Activated naive CD8-positive, alpha-beta T cell treated with anti-CD3 and anti-CD28 coated beads, Interleukin-2, amount 10 ng/mL, durations not matched to agents 7 days and 5 days (primary cell): ENCODE results near the gene TTC27. TPM values are rescaled to one million over a fixed set of nuclear protein-coding genes. Genes with fewer than 3 reads are reported as not detected.

ENCODE experiments used
- ATAC-seq: fragments of 150-1000 bp; cut with Tn5 transposase; one replicate; pipeline ENCODE4 v1.10.0; 2021; ENCODE audit warnings: low read depth, moderate library complexity
- POLR2A ChIA-PET: fragments of 350-600 bp; sonication (Branson Sonifier 250); formaldehyde crosslinking; loops from one replicate; lab custom pipeline; 2021; ENCODE audit warnings: antibody characterized with exemption; lab: Charles Lee
- DNase-seq: peaks from one replicate; pipeline ENCODE4 v3.0.0; 2021
- H3K27ac Mint-ChIP-seq: one replicate; pipeline ENCODE4 v1.8.0; 2022; ENCODE audit warnings: mild to moderate bottlenecking, mixed read lengths
- H3K27me3 Mint-ChIP-seq: one replicate; pipeline ENCODE4 v1.8.0; 2022; ENCODE audit warnings: mild to moderate bottlenecking, moderate library complexity, mixed read lengths
- H3K36me3 Mint-ChIP-seq: one replicate; pipeline ENCODE4 v1.8.0; 2021; ENCODE audit warnings: mild to moderate bottlenecking, mixed read lengths
- H3K4me1 Mint-ChIP-seq: one replicate; pipeline ENCODE4 v1.8.0; 2021; ENCODE audit warnings: mixed read lengths
- H3K4me3 Mint-ChIP-seq: one replicate; pipeline ENCODE4 v1.8.0; 2022; ENCODE audit warnings: mild to moderate bottlenecking, moderate library complexity, mixed read lengths
- H3K9me3 Mint-ChIP-seq: one replicate; pipeline ENCODE4 v1.8.0; 2021; ENCODE audit warnings: mixed read lengths
- total RNA-seq, 2 experiments: library from RNA; stranded (reverse); gene quantifications; one replicate each; pipeline ENCODE4 v1.2.3, GENCODE V29; 2021

The TTC27 gene
- total RNA-seq, 2 experiments from 2014 or later = 14.9 to 19.4 TPM

- no peak for ATAC-seq
- no peaks in the 10 kb centered on the region for H3K9me3 Mint-ChIP-seq
- POLR2A ChIA-PET = no interaction called here
These were observed 60.7 kb downstream of the TTC27 start for GRCh38 chr2:32688541-32688940.

GRCh38 chr2:32691678-32692077 lies 63.8 kb downstream of the TTC27 start:
- Mint-ChIP-seq H3K4me3 (no peak overlapping the region), H3K36me3 (peaks cover 6% of the 10 kb centered on the region), H3K9me3 (no peaks in the 10 kb centered on the region), H3K4me1 (peaks cover 5% of the 10 kb centered on the region), H3K27ac (no peak overlapping the region), H3K27me3 (no peaks in the 10 kb centered on the region)
- no peak for ATAC-seq
- no peak for DNase-seq
- POLR2A ChIA-PET = no interaction called here

More at GRCh38 chr2:32688541-32688940, 60.7 kb downstream of the TTC27 start:
- DNase-seq = no peak
- Mint-ChIP-seq H3K27ac (no peak overlapping the region), H3K4me1 (peaks cover 5% of the 10 kb centered on the region), H3K4me3 (no peak overlapping the region), H3K36me3 (peaks cover 7% of the 10 kb centered on the region), H3K27me3 (no peaks in the 10 kb centered on the region)

- no peak overlapping the region for H3K27ac Mint-ChIP-seq
- H3K9me3 Mint-ChIP-seq = no peaks in the 10 kb centered on the region
- peaks cover under 1% of the 10 kb centered on the region for H3K4me1 Mint-ChIP-seq
- H3K36me3 Mint-ChIP-seq = peaks cover 7% of the 10 kb centered on the region
- H3K27me3 Mint-ChIP-seq = no peaks in the 10 kb centered on the region
- H3K4me3 Mint-ChIP-seq = no peak overlapping the region
- DNase-seq (no peak), ATAC-seq (no peak)
- POLR2A ChIA-PET = no interaction called here
These were observed 68.6 kb downstream of the TTC27 start for GRCh38 chr2:32696439-32696838.

- Mint-ChIP-seq H3K27ac (no peak overlapping the region), H3K9me3 (no peaks in the 10 kb centered on the region), H3K4me3 (no peak overlapping the region), H3K27me3 (no peaks in the 10 kb centered on the region), H3K36me3 (peaks cover 7% of the 10 kb centered on the region), H3K4me1 (peaks cover 5% of the 10 kb centered on the region)
- POLR2A ChIA-PET = no interaction called here
- ATAC-seq = no peak
- DNase-seq = no peak
These were observed 69.3 kb downstream of the TTC27 start for GRCh38 chr2:32697156-32697555.

- no peak for DNase-seq
- no peaks in the 10 kb centered on the region for H3K27me3 Mint-ChIP-seq
- H3K27ac Mint-ChIP-seq = no peak overlapping the region
- POLR2A ChIA-PET = no interaction called here
- peaks cover 6% of the 10 kb centered on the region for H3K4me1 Mint-ChIP-seq
- ATAC-seq = no peak
- H3K4me3 Mint-ChIP-seq = no peak overlapping the region
- H3K9me3 Mint-ChIP-seq = no peaks in the 10 kb centered on the region
- peaks cover 11% of the 10 kb centered on the region for H3K36me3 Mint-ChIP-seq
These were observed 71.3 kb downstream of the TTC27 start for GRCh38 chr2:32699151-32699550.

GRCh38 chr2:32701806-32702205 lies 74.0 kb downstream of the TTC27 start:
- H3K4me1 Mint-ChIP-seq = peaks cover 6% of the 10 kb centered on the region
- H3K4me3 Mint-ChIP-seq = no peak overlapping the region
- POLR2A ChIA-PET = no interaction called here
- H3K27me3 Mint-ChIP-seq = no peaks in the 10 kb centered on the region
- no peak overlapping the region for H3K27ac Mint-ChIP-seq
- ATAC-seq (no peak), DNase-seq (no peak)
- peaks cover 12% of the 10 kb centered on the region for H3K36me3 Mint-ChIP-seq
- H3K9me3 Mint-ChIP-seq = no peaks in the 10 kb centered on the region

- Mint-ChIP-seq H3K36me3 (peaks cover 10% of the 10 kb centered on the region), H3K9me3 (no peaks in the 10 kb centered on the region), H3K4me1 (peaks cover 6% of the 10 kb centered on the region), H3K27me3 (no peaks in the 10 kb centered on the region), H3K27ac (no peak overlapping the region), H3K4me3 (no peak overlapping the region)
- ATAC-seq (no peak), DNase-seq (no peak)
- POLR2A ChIA-PET = no interaction called here
These were observed 74.6 kb downstream of the TTC27 start for GRCh38 chr2:32702303-32703064.

- POLR2A ChIA-PET = no interaction called here
- Mint-ChIP-seq H3K4me1 (peaks cover 2% of the 10 kb centered on the region), H3K27ac (no peak overlapping the region), H3K4me3 (no peak overlapping the region), H3K36me3 (peaks cover 7% of the 10 kb centered on the region), H3K27me3 (no peaks in the 10 kb centered on the region), H3K9me3 (no peaks in the 10 kb centered on the region)
- ATAC-seq (no peak), DNase-seq (no peak)
These were observed 79.1 kb downstream of the TTC27 start for GRCh38 chr2:32706815-32707579.

- Mint-ChIP-seq H3K4me1 (peaks cover 2% of the 10 kb centered on the region), H3K9me3 (peaks cover 3% of the 10 kb centered on the region), H3K36me3 (peaks cover 23% of the 10 kb centered on the region), H3K27me3 (no peaks in the 10 kb centered on the region), H3K4me3 (no peak overlapping the region), H3K27ac (no peak overlapping the region)
- DNase-seq (no peak), ATAC-seq (no peak)
- POLR2A ChIA-PET = no interaction called here
These were observed 83.4 kb downstream of the TTC27 start for GRCh38 chr2:32711219-32711618.

GRCh38 chr2:32711908-32712501 lies 84.2 kb downstream of the TTC27 start:
- POLR2A ChIA-PET = no interaction called here
- no peak for DNase-seq
- H3K27me3 Mint-ChIP-seq = no peaks in the 10 kb centered on the region
- ATAC-seq = no peak
- no peak overlapping the region for H3K4me3 Mint-ChIP-seq
- peaks cover 2% of the 10 kb centered on the region for H3K4me1 Mint-ChIP-seq
- H3K36me3 Mint-ChIP-seq = peaks cover 23% of the 10 kb centered on the region
- H3K9me3 Mint-ChIP-seq = peaks cover 3% of the 10 kb centered on the region
- H3K27ac Mint-ChIP-seq = no peak overlapping the region

GRCh38 chr2:32712870-32713269 lies 85.0 kb downstream of the TTC27 start:
- Mint-ChIP-seq H3K9me3 (peaks cover 3% of the 10 kb centered on the region), H3K27ac (no peak overlapping the region), H3K27me3 (no peaks in the 10 kb centered on the region), H3K4me3 (no peak overlapping the region), H3K36me3 (peaks cover 23% of the 10 kb centered on the region), H3K4me1 (peaks cover 2% of the 10 kb centered on the region)
- POLR2A ChIA-PET = no interaction called here
- no peak for DNase-seq
- ATAC-seq = no peak

GRCh38 chr2:32714521-32714920 lies 86.7 kb downstream of the TTC27 start:
- Mint-ChIP-seq H3K27me3 (no peaks in the 10 kb centered on the region), H3K4me3 (no peak overlapping the region), H3K36me3 (peaks cover 25% of the 10 kb centered on the region), H3K9me3 (peaks cover 3% of the 10 kb centered on the region), H3K27ac (no peak overlapping the region), H3K4me1 (peaks cover 2% of the 10 kb centered on the region)
- POLR2A ChIA-PET = no interaction called here
- ATAC-seq = no peak
- DNase-seq = no peak

- POLR2A ChIA-PET = no interaction called here
- DNase-seq (no peak), ATAC-seq (no peak)
- Mint-ChIP-seq H3K36me3 (peaks cover 25% of the 10 kb centered on the region), H3K27me3 (no peaks in the 10 kb centered on the region), H3K9me3 (peaks cover 3% of the 10 kb centered on the region), H3K4me1 (peaks cover 2% of the 10 kb centered on the region), H3K4me3 (no peak overlapping the region), H3K27ac (no peak overlapping the region)
These were observed 87.6 kb downstream of the TTC27 start for GRCh38 chr2:32715391-32715841.
